ENCODE results near the gene STK4. TPM values are rescaled to one million over a fixed set of nuclear protein-coding genes. Genes with fewer than 3 reads are reported as not detected.

The STK4 gene
- polyA plus RNA-seq, 1 donor from 2014 or later: 14.0 TPM

DNA sequence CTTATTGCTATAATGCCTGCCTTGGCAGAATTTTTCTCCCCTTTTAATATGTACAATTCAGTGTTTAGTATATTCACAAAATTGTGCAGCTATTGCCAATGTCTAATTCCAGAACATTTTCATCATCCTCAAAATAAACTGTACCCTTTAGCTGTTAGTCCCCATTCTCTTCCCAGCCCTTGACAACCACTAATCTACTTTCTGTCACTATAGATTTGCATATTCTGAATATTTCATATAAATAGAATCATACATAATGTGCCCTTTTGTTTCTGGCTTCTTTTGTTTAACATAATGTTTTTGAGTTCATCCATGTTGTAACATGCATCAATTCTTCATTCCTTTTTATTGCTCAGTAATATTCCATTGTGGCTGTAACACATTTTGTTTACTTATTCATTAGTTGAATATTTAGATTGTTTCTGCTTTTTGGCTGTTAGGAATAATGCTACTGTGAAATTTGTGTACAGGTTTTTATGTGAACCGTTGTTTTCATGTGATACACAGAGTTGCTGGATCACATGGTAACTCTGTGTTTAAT, 22.4 kb downstream of the STK4 start:
- no peak for TF ChIP-seq SMC3 (conservative IDR thresholded peaks at IDR 0.05; ENCODE audit: poor library complexity)
- TF ChIP-seq POLR2AphosphoS5 (IDR thresholded peaks at IDR 0.05): no peak
- no peak for TF ChIP-seq EZH2 (IDR thresholded peaks at IDR 0.05; ENCODE audit: borderline replicate concordance, insufficient read depth, low read length, poor library complexity, severe bottlenecking)
- TF ChIP-seq, protein P1, sequence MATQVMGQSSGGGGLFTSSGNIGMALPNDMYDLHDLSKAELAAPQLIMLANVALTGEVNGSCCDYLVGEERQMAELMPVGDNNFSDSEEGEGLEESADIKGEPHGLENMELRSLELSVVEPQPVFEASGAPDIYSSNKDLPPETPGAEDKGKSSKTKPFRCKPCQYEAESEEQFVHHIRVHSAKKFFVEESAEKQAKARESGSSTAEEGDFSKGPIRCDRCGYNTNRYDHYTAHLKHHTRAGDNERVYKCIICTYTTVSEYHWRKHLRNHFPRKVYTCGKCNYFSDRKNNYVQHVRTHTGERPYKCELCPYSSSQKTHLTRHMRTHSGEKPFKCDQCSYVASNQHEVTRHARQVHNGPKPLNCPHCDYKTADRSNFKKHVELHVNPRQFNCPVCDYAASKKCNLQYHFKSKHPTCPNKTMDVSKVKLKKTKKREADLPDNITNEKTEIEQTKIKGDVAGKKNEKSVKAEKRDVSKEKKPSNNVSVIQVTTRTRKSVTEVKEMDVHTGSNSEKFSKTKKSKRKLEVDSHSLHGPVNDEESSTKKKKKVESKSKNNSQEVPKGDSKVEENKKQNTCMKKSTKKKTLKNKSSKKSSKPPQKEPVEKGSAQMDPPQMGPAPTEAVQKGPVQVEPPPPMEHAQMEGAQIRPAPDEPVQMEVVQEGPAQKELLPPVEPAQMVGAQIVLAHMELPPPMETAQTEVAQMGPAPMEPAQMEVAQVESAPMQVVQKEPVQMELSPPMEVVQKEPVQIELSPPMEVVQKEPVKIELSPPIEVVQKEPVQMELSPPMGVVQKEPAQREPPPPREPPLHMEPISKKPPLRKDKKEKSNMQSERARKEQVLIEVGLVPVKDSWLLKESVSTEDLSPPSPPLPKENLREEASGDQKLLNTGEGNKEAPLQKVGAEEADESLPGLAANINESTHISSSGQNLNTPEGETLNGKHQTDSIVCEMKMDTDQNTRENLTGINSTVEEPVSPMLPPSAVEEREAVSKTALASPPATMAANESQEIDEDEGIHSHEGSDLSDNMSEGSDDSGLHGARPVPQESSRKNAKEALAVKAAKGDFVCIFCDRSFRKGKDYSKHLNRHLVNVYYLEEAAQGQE (IDR thresholded peaks at IDR 0.05; ENCODE audit: borderline replicate concordance): no peak
- no peak for TF ChIP-seq RAD21 (conservative IDR thresholded peaks at IDR 0.05)
- no peak for TF ChIP-seq MXI1 (conservative IDR thresholded peaks at IDR 0.05; ENCODE audit: poor library complexity, severe bottlenecking)
- no peak for TF ChIP-seq EP300 (conservative IDR thresholded peaks at IDR 0.05; ENCODE audit: poor library complexity, severe bottlenecking)
- TF ChIP-seq CTCF (IDR thresholded peaks at IDR 0.05; ENCODE audit: poor library complexity, severe bottlenecking): no peak
- TF ChIP-seq TAF1 (IDR thresholded peaks at IDR 0.05; ENCODE audit: low read depth): no peak
- Histone ChIP-seq H3K9me3 (ENCODE audit: low read length) (no peaks in the 10 kb centered on the region), H3K27me3 (ENCODE audit: insufficient read depth, low read depth, low read length) (no peaks in the 10 kb centered on the region), H4K20me1 (ENCODE audit: insufficient read depth) (no peaks in the 10 kb centered on the region), H3K4me3 (ENCODE audit: low read length) (no peak overlapping the region), H3K79me2 (replicated peaks; ENCODE audit: insufficient read depth, low read length) (no peaks in the 10 kb centered on the region), H3K9me2 (ENCODE audit: insufficient read depth, low read length) (no peaks in the 10 kb centered on the region), H3K9ac (ENCODE audit: low read length) (no peak overlapping the region), H3F3A (ENCODE audit: insufficient read depth, low read length, poor library complexity, severe bottlenecking) (no peaks in the 10 kb centered on the region), H3K36me3 (ENCODE audit: insufficient read depth, low read length) (no peaks in the 10 kb centered on the region), H2AFZ (ENCODE audit: low read depth, low read length) (no peak overlapping the region), H3K27ac (ENCODE audit: low read length) (no peak overlapping the region), H3K4me2 (ENCODE audit: low read length) (no peak overlapping the region)

DNA sequence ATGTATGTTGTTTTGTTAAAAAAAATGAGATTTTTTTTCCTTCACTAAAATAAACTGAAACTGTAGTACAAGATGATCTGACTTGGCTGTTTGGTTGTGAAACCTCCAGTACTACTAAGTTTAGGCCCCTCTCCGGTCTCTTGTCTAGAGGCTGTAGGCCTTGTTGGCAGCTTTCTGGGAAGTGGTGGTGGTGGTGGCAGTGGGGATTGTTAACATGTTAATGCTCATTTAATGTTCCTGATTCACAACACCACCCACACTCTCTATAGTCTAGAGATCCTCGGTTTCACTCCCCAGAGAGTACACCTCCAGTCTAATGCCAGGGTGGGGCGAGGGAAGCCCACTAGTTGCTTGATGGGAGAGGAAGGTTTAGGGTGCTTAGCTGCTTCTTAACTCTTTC, 24.1 kb downstream of the STK4 start:
- Histone ChIP-seq H3K9me2 (ENCODE audit: insufficient read depth, low read length) (no peaks in the 10 kb centered on the region), H3K79me2 (replicated peaks; ENCODE audit: insufficient read depth, low read length) (no peaks in the 10 kb centered on the region), H3K27ac (ENCODE audit: low read length) (no peak overlapping the region), H3K9me3 (ENCODE audit: low read length) (no peaks in the 10 kb centered on the region), H3F3A (ENCODE audit: insufficient read depth, low read length, poor library complexity, severe bottlenecking) (no peaks in the 10 kb centered on the region), H3K4me2 (ENCODE audit: low read length) (no peak overlapping the region), H3K9ac (ENCODE audit: low read length) (no peak overlapping the region), H3K4me3 (ENCODE audit: low read length) (no peak overlapping the region), H3K36me3 (ENCODE audit: insufficient read depth, low read length) (no peaks in the 10 kb centered on the region), H4K20me1 (ENCODE audit: insufficient read depth) (no peaks in the 10 kb centered on the region), H3K27me3 (ENCODE audit: insufficient read depth, low read depth, low read length) (no peaks in the 10 kb centered on the region), H2AFZ (ENCODE audit: low read depth, low read length) (no peak overlapping the region)
- TF ChIP-seq SMC3 (conservative IDR thresholded peaks at IDR 0.05; ENCODE audit: poor library complexity) (no peak), TAF1 (IDR thresholded peaks at IDR 0.05; ENCODE audit: low read depth) (no peak), RAD21 (conservative IDR thresholded peaks at IDR 0.05) (no peak), POLR2AphosphoS5 (IDR thresholded peaks at IDR 0.05) (no peak), CTCF (IDR thresholded peaks at IDR 0.05; ENCODE audit: poor library complexity, severe bottlenecking) (no peak), EZH2 (IDR thresholded peaks at IDR 0.05; ENCODE audit: borderline replicate concordance, insufficient read depth, low read length, poor library complexity, severe bottlenecking) (no peak), MXI1 (conservative IDR thresholded peaks at IDR 0.05; ENCODE audit: poor library complexity, severe bottlenecking) (no peak), EP300 (conservative IDR thresholded peaks at IDR 0.05; ENCODE audit: poor library complexity, severe bottlenecking) (no peak)
- TF ChIP-seq, protein P1 (IDR thresholded peaks at IDR 0.05; ENCODE audit: borderline replicate concordance): no peak
